Skin of body (tissue), 2 donors: Measurements from ENCODE around the gene ZC3H18. TPM values are rescaled to one million over a fixed set of nuclear protein-coding genes. Genes with fewer than 3 reads are reported as not detected.
"Not testable (repeated sequence)": the region's sequence is repeated elsewhere in the genome, so short reads cannot be mapped to it uniquely, and the experiment has no call there.

Experiments used
- DNase-seq: peaks from one replicate; lab custom pipeline; 2025; lab: John Stamatoyannopoulos, UW
- total RNA-seq: library from RNA; depleted of rRNA; stranded (reverse); fragments of >200 nt; gene quantifications from one replicate; pipeline ENCODE4 v1.2.3, GENCODE V29; 2014

ZC3H18 gene
- total RNA-seq, 1 donor from 2014 or later: 13.6 TPM

DNA sequence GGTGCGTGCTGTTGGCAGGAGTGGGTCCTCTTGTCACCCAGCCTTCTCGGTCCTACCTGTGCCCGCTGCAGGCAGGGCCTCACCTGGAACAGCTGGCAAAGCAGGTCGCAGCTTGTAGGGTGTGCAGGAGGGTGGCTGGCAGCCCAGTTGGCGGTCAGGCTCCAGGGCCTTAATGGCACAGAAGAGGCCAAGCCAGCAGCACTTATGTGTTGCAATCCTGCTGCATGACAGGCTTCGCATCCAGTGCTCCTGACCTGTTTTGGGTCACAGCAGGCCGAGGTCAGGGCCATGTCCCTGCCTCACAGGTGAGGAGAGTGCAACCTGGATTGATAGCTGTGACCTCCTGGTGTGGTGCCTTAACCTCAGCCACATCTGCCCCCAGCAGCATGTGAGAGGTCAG, 31.9 kb downstream of the ZC3H18 start:
- no peak for DNase-seq

DNA sequence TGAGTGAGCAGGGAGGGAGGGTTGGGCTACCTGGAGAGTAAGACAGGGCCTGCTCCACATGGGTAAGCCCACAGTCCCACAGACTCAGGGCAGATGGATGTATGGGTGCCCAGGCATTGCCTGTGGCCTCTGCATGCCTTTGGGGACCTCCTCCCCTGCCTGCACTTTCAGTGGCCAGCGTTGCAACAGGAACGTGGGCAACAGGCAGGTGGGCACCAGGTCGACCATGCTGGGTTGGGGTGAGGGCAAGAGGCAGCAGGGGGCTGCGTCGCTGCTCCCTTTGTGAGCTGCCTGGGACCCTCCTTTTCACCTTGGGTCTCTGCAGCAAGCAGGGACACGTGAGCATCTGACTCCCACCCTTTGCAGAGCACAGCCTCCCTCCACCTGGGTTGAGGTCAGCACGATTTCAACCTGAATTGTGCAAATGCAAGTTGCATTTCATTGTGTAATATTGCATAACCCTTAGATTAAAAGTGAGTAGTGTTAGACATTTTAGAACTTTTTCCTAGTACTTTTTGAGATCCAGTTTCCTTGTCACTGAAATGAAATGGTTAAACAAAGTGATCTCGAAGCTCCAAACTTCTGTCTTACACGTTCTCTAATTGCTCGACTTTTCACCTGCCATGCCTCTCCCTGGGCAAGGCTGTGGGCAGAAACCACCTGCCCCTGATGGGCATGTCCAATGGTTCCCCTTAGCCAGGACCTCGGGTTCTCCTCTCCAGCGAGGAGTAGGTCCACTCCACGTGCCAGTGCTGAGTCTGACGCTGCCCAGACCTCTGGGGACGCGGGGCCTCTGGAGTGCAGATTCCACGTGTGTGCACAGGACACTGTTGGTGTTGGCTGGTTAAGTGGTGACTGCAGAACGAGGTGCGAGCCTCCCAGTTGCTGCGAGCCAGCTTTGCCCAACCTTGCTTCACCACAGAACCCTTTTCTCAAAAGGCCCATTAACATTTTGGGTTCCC, 35.3 kb downstream of the ZC3H18 start:
- no peak for DNase-seq

DNA sequence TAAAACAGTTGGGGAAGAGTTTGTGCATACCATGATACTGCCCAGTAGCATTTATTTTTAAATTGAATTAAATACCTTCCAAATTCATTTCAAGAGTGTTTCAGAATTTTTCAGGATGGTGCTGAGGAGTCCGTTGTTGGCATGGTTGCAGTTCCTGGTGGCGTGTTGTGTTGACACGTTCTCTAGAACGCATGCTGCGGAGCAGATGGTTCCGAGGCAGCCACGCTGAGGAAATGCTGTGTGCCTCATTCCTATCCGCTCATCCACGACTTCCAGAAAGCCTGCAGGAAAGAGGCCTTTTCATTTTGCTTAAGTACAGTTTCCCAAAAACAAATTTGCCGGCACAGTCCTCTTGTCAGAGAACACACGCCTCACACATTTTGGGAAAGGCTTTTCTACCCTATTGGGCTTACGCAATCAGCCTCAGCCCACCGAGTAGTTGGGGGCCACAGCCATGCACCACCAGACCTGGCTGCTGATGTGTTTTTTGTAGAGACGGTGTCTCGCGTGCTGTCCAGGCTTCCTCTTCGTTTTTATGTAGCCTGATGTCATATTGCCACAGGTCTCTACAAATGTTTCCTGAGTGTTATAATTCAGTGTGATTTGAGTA, 36.0 kb downstream of the ZC3H18 start:
- no peak for DNase-seq

DNA sequence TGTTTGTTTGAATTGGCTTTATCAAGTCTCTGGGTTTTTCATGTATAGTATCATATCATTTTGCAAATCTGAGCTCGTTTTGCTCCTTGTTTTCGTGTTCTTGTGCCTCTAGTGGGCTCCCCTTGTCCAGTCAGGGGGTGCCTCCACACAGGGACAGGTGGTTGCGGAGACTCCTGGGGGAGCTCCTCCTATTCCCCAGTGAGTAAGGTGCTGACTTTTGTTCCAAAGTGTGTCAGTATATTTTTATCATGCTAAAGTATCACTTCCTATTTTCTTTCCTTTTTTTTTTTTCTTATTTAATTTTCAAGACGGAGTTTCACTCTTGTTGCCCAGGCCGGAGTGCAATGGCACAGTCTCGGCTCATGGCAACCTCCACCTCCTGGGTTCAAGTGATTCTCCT, 37.9 kb downstream of the ZC3H18 start:
- no peak for DNase-seq

DNA sequence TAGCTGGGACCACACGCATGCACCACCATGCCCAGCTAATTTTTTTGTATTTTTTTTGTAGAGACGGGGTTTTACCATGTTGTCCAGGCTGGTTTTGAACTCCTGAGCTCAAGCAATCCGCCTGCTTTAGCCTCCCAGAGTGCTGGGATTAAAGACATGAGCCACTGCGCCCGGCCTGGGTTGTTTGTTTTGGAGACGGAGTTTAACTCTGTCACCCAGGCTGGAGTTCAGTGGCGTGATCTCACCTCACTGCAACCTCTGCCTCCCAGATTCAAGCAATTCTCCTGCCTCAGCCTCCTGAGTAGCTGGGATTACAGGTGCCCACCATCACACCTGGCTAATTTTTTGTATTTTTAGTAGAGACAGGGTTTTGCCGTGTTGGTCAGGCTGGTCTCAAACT, 39.2 kb downstream of the ZC3H18 start:
- not testable (repeated sequence) for DNase-seq

DNA sequence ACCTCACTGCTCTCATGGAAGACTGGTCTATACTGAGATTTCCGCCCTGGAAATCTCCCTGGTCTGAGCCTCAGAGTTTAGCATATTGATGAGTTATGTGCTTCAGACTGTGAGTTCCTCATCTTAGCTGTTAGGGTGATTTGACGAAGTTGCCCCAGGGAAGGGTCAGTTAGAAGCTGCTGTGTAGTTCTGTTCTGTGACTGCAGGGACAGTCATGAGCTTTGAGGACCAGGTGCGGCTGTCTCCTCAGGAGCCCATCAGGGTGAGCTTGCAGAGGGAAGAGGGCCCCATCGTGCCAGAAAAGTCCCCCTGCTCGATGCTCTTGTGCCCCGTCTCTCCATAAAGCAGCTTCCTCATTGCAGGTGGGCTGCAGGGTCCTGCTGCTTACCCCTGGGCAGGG, 39.9 kb downstream of the ZC3H18 start:
- DNase-seq: no peak

DNA sequence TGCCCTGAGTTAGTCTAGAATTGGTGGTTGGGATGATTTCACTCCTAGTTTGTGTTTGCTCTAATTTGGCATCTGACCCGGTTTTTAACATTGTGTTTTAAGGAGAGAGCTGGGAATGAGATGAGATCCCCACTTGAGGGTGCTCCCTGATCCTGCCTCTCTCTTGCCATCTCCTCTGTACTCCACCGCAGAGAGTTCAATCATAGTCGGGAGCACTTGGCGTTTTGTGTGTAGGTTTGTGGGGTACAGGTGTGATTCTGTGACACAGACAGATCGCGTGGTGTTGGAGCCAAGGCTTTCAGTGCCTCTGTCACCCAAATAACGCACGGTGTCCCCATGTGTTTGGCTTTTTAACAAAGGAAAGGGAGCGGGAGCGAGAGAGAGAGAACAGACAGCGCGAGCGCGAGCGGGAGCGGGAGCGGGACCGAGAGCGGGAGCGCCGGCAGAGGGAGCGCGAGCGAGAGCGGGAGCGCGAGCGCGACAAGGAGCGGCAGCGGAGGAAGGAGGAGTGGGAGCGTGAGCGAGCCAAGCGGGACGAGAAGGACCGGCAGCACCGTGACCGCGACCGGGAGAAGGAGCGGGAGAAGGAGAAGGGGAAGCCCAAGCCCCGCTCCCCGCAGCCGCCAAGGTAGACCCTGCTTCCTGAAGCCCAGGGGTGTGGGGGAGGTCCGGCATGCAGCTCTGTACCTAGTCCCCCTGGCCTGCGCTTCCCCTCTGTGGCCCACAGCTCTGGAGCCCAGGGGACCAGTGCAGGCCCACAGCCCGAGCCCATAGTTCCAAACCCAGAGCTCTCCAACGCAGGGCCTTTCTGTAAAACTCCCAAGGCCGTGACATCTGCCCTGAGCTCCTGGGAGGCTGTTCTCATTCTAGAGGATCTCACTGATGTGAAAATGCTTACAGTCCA, 41.0 kb downstream of the ZC3H18 start:
- DNase-seq: no peak

DNA sequence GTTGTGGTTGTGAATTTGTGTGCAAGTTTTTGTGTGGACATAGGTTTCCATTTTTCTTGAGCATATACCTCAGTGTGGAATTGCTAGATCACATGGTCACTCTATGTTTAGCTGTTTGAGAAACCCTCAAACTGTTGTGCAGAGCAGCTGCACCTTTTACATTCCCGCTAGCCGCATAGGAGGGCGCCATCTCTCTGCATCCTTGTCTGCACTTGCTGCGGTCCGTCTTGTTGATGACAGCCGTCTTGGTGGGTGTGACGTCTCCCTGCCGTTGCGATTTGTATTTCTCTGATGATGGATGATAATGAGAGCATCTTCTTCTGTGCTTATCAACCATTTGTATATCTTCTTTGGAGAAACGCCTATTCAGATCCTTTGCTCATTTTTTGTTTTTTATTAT, 43.1 kb downstream of the ZC3H18 start:
- DNase-seq: no peak

DNA sequence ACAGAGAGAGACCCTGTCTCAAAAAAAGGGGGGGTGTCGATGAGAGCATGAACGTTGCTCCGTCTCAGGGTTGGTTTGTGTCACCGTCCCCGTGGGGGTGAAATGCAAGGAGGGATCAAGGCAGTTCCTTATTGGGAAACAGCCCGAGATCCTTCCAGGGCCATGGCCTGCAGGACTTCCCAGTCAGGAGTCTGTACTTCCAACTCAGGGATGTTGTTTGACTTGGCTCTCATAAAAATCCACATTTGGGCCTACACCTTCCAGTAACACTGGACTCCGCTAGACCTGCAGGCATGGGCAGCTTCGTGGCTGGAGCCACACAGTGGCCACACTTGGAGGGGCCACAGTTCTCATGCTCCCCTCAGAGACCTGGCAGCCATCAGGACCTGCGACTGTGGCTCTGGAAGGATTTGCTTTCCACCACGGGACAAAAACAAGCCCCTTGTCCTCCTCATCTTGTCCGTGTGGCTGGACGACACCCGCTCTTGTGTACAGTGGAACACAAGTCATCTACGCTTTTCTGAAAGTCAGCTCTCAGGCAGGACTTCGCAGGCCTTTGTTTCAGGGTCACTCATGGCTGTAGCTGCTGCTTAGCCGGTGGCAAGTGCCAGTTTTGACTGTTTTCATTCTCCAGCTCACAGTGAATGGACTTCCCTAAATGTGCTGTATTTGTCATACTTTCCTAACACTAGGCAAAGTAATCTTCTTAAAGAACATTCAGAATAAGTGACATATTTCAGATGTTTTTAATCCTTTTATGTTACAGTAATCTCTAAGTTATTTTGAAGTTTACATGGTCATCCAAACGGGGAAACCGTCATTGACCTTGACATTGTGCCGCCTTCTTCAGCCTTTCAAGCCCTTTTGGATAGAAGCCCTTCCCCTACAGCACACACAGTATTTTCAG, 44.0 kb downstream of the ZC3H18 start:
- DNase-seq: no peak

DNA sequence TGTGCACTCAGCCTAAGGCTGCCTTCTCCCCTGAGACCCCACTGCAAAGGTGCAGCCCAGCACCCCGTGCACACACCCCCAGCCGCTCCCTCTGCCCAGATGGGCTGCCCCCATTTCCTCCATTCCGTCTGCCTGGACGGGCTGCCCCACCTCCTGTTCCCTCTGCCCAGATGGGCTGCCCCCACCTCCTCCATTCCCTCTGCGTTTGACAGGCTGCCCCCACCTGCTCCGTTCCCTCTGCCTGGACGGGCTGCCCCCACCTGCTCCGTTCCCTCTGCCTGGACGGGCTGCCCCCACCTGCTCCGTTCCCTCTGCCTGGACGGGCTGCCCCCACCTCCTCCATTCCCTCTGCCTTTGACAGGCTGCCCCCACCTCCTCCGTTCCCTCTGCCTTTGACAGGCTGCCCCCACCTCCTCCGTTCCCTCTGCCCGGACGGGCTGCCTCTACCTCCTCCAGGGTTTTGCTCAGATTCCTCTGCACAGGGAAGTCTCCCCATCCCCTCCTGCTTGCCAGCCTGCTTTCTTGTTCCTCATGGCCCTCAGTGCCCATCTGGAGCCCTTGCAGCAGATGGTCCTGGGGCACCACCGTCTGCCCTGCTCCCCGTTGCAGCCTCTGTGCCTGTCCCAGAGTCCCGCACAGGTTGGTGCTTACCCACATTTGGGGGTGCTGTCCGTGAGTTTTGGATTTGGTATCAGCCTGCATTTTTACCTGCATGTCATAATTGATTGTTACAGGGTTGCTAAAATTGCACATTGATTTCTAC, 44.8 kb downstream of the ZC3H18 start:
- DNase-seq: no peak

DNA sequence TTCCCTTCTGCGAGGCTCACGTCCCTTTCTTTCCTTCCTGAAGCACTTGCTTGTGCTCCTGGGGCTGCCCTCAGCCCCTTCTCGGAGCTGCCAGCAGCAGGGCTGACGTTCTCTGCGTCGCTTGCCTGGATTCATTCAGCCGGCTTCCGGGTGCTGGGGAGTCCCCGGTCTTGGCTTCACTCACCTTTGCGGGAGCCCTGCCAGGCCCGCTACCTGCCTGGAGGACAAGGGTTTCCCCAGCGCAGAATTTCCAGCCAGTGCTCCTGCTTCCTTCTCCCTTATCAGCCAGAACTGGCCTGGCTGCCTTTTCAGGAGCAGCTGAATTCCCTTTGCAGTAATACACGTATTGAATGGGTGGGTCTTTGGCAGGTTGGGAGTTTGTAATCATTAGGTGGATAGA, 46.1 kb downstream of the ZC3H18 start:
- DNase-seq: no peak

DNA sequence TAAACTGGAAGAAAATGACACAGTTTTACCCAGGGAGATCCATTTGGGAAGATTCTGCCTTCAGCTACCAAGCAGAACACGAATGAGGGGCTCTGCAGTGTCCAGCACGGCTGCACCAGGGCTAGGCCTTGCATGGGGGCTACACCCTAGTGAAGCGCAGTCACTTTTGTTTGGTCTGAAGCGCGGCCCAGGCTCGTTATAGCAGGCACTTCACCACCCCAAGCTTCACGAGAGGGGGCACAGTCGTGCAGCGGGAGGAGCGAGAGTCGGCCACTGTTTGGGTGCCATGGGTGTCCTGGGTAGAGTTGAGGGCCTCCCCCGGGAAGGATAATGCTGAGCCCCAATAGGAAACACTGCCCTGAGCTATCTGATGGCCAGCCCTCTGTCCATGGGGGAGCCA, 46.5 kb downstream of the ZC3H18 start:
- DNase-seq: no peak

DNA sequence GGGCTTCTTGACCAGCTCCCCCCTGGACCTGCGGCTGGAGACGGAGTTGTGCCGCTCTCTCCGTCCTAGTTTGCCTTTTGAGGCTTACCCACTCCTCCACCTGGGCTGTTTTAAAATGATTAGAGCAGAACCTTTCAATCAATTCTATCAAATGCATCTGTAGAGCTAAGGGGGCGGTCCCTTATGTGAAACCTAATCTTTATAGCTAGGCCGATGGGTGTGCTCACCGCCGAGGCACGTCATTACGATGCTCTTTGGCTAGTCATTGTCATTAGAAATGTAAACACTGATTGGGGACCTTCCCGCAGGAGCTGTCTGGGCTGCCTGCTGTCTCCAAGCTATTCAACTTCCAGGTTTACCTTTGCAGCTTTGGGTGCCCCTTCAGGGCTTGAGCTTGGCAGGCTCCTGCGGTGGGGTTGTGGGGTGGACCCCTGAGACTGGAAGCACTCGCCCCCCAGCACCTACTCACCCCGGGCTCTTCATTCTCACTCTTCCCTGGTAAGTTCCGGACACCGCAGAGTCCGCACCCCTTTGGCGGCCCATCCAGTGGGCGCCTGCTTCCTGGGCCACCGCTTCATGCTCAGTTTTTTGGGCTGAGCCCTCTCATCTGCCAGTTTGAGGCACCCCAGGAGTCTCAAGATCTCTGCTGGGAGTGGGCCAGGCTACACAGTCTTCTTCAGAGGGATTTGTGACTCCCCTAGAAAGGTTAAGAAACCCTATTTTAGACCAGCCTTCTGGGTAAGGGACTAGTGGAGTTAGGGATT, 47.2 kb downstream of the ZC3H18 start:
- DNase-seq: no peak

DNA sequence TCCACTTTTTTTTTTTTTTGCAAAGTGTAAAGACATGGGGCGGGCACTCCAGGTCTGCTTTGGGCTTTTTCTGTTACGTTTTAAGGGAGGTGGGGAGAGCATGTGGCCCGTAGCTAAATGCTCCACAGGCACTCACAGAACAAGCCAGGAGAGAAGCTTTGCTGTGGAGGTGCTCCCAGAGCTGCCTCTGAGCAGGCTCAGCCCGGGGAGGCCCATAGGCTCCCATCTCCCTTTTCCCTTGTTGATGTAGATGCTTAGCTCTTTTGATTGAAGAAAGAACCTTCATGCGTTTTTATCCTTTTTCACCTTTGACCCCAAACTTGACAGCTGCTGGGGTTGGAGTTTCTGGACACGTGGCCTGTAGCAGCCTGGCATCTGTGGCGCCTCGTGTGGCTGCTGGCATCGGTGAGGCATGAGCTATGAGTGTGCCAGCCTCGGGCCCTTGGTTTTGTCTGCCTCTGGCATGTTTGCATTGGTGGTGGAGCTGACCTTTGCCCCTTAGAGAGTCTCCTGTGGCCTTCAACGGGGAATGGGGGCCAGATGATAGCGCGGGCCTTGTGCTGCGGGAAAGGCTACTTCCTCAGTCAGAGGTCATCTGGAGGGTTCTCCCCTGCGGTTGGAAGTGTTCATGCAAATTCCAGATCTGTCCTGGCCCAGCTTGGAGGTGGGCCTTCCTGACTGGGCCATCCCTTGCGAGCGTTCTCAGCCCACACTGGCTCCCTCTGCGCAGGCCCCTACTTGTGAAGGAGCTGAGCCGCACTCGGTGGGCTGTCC, 48.2 kb downstream of the ZC3H18 start:
- DNase-seq: no peak

DNA sequence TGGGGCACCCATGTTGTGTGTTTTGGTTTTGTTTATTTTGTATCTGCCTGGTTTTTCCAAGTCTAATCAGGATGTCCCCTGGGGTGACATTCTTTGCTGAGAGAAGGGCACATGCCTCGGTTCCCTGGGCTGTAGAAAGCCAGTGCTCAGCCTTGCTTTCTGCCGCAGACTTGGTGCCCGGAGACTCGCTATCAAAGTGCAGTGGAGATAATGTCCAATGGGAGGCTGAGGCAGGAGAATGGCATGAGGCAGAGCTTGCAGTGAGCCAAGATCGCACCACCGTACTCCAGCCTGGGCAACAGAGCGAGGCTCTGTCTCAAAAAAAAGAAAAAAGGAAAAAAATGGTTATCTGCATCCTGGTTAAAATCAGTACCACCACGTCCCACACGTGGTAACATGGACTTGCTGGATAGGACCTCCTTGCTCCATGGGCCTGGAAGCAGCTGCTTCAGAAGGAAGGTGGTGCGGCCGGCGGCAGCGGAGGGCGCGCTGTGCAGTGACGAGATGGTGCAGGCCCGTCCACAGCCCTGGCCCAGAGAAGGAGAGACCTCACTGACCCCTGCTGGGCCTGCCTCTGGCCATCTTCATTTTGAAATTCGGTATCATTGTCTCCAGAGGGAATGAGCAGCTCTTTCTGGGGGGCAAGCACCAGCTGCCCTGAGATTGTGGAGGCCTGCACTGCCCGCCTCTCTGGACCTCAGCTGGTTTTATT, 48.9 kb downstream of the ZC3H18 start:
- DNase-seq: no peak

DNA sequence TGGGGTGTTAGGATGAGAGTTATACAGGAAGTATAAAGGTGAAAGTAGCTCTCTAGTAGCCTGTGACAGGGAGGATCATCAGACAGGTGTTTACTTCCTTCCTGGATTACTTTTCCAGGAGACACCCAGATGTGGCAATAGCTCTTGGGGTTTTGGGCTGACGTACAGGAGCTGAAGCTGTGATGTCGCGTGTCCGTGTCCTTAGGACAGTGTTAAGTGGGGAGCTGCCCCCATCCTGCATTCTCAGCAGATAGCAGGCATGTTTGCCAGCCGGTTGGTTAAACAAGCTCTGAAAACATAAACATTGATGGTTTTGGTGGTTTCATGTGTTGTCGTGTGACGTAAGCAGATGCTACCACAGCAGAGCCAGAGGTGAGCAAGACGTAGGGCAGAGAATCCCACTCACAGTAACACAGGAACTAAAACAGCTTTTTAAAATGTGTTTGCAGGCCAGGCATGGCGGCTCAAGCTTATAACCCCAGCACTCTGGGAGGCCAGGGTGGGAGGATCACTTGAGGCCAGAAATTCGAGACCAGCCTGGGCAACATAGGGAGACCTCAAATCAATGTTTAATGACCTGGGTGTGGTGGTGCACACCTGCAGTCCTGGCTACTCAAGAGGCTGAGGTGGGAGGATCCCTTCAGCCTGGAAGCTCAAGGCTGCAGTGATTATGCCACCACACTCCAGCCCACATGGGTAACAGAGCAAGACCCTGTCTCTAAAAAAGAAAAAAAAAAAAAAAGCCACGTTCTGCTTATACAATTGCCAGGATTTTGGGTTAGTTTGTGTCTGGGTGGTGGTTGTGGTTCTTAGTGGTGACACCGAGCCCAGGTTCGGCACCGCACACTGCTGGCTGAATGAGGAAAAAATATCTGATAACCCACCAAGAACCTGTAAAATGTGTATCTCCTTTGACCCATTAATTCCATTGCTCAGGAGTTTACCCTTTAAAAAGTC, 49.9 kb downstream of the ZC3H18 start:
- no peak for DNase-seq

DNA sequence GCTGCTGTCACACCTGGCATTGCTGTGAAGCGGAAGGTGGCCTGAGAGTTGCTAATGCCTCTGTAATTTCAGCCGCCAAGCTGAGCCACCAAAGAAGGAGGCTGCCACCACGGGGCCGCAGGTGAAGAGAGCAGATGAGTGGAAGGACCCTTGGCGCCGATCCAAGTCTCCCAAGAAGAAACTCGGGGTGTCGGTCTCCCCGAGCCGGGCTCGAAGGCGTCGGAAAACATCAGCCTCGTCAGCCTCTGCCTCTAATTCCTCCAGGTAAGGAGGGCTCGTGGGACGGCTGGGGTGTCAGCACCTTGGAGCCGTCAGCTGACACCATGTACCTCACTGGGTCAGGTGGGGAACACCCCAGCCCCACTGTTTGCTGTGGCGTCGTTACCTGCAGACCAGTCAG, 51.9 kb downstream of the ZC3H18 start:
- no peak for DNase-seq
